Fibroblast of villous mesenchyme (primary cell): ENCODE measurements around the gene SOSTDC1. TPM values are rescaled to one million over a fixed set of nuclear protein-coding genes. Genes with fewer than 3 reads are reported as not detected.
"Not testable (repeated sequence)": the region's sequence is repeated elsewhere in the genome, so short reads cannot be mapped to it uniquely, and the experiment has no call there.

ENCODE experiments used
- DNase-seq: peaks from one replicate; pipeline ENCODE4 v3.0.0-alpha.2; 2010; ENCODE audit warnings: low read depth
- H3K4me3 ChIP-seq: 2 replicates; pipeline ENCODE4 v1.5.1; 2011; ENCODE audit warnings: low read depth, mild to moderate bottlenecking, low read length
- total RNA-seq: library from RNA; depleted of rRNA; stranded (reverse); fragments of >200 nt; gene quantifications from 2 replicates; pipeline ENCODE4 v1.2.3, GENCODE V29; 2012
- TF ChIP-seq, protein P1 (sequence below): IDR thresholded peaks from 2 replicates; pipeline ENCODE4 v1.5.1; 2012; ENCODE audit warnings: low read depth, mild to moderate bottlenecking, low read length; ENCODE audit not compliant: insufficient read depth

The SOSTDC1 gene
- total RNA-seq, 1 donor, result not detected

DNA sequence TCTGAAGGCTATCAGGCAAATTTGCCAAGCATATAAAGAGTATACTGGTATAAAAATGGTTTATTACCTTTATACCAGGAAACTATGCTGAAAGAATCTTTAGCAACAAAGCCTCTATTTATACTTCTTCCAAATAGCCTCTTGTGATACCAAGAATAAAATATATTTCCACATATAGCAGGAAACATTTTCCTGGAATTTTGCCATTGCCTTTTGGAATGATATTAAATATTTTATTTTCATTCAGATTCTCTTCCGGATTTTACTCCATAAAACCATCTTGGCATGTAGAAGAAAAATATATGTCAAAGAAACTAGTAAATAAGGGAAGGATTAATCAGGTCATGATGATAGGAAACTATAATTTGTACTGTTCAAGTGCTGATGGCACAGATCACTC, 17.7 kb downstream of the SOSTDC1 start:
- DNase-seq, result no peak
- H3K4me3 ChIP-seq, result no peak overlapping the region
- TF ChIP-seq, protein P1, sequence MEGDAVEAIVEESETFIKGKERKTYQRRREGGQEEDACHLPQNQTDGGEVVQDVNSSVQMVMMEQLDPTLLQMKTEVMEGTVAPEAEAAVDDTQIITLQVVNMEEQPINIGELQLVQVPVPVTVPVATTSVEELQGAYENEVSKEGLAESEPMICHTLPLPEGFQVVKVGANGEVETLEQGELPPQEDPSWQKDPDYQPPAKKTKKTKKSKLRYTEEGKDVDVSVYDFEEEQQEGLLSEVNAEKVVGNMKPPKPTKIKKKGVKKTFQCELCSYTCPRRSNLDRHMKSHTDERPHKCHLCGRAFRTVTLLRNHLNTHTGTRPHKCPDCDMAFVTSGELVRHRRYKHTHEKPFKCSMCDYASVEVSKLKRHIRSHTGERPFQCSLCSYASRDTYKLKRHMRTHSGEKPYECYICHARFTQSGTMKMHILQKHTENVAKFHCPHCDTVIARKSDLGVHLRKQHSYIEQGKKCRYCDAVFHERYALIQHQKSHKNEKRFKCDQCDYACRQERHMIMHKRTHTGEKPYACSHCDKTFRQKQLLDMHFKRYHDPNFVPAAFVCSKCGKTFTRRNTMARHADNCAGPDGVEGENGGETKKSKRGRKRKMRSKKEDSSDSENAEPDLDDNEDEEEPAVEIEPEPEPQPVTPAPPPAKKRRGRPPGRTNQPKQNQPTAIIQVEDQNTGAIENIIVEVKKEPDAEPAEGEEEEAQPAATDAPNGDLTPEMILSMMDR, result no peak

DNA sequence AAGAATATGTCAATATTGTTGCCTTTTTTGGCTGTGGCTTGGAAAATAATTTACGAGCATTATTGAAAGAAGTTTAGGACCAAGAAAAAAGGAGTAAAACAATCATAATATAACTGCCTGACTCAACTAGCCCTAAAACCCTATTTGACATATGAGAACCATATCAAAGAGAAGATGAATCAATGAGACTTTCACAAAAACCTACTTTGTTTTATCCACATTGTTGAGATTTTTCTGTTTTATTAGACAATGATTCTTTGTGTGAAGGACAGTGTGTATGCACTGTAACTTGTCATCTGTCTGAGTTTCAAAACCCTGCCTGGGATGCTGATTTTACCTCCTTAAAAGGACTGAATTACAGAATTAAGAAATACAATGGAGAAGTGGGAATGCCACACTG, 19.0 kb downstream of the SOSTDC1 start:
- H3K4me3 ChIP-seq, result no peak overlapping the region
- no peak for DNase-seq
- TF ChIP-seq, protein P1, result no peak

DNA sequence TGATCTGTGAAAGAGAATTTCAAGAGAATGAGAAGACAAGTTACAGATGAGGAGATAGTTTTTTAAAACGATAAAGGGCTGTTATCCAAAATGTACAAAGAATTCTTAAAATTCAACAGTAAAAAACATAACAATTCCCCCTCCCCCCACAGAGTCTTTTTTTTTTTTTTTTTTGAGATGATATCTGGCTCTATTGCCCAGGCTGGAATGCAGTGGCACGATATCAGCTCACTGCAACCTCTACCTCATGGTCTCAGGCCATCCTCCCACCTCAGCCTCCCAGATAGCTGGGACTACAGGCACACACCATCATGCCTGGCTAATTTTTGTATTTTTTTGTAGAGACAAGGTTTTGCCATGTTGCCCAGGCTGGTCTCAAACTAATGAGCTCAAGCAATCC, 21.7 kb downstream of the SOSTDC1 start:
- not testable (repeated sequence) for H3K4me3 ChIP-seq, DNase-seq

DNA sequence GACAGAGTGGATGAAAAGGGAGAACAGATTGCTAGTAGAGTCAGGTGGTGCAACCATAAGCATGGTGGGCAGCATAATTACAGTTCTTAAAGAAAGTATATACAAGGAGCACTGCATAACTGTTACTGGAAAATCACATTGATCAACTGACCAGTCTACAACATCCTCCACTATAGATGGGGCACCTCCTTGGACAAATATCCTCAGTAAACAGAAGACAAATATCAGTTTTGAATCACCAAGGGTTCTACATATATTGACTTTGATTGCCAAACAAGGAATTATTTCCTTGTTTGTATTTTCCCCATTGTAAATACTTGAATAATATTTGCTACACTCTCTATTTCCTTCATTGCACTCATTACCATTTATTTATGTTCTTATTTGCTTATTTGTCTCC, 26.6 kb downstream of the SOSTDC1 start:
- no peak for DNase-seq
- TF ChIP-seq, protein P1, result no peak
- no peak overlapping the region for H3K4me3 ChIP-seq

DNA sequence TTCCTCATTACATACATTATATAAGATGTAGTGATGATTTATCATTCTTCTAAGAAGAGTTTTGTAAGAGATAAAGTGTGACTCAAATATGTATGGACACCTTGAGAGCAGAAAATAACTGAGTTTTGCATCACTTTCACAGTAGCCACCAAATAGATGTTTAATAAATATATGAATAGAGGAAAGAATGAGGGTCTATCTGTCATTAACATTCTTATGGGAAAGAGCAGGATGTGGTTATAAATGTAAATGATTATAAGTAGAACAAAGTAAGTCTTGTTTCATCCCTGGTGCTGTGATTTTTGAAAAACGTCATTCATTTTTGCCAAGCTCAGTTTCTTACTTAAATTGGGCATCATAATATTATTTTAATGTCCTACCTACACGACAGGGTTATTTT, 29.2 kb downstream of the SOSTDC1 start:
- TF ChIP-seq, protein P1, result no peak
- DNase-seq, result no peak

DNA sequence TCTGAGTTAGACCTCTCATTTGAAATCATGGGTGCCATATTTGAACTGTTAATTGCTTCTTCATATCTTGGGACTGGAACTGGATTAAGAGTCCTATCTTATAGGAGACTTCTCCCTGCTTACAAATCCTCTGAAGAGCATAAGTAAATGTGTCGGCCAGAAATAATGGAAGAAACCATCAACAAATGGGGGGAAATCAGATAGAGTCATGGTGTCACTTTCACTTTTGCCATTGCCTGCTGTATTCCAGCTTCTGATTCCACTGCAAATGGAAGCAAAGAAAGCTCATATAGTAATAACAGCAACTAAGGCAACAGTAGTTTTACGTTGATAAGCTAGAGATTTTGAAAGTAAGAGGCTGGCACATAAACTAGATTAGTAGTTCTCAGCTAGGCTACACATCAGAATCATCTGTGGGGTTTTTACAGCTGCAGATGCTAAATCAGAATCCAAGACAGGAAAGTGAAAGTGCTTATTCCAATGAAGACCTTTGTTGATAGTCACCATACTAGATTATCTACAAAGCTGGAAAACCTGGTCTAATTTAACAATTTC, 31.9 kb downstream of the SOSTDC1 start:
- DNase-seq, result no peak
- no peak overlapping the region for H3K4me3 ChIP-seq
- TF ChIP-seq, protein P1, result no peak

More for the DNA sequence above, 29.2 kb downstream of the SOSTDC1 start:
- H3K4me3 ChIP-seq, result no peak overlapping the region

DNA sequence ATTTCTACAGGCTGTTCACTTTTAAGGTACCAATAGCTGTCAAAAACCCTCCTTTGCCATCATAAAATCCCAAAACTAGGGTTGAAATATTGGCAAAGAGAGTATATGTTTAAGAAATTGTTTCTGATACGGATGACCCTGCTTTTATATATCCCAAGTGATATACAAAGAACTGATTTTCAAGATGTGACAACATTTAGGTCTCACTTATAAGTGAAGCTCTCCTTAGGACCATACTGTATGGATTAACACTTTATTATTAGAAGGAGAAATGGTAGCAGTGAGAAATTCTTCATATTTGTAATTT, 33.2 kb downstream of the SOSTDC1 start:
- H3K4me3 ChIP-seq, result no peak overlapping the region
- TF ChIP-seq, protein P1, result no peak
- DNase-seq, result no peak
